ENCODE measurements around the gene EYS.

DNA sequence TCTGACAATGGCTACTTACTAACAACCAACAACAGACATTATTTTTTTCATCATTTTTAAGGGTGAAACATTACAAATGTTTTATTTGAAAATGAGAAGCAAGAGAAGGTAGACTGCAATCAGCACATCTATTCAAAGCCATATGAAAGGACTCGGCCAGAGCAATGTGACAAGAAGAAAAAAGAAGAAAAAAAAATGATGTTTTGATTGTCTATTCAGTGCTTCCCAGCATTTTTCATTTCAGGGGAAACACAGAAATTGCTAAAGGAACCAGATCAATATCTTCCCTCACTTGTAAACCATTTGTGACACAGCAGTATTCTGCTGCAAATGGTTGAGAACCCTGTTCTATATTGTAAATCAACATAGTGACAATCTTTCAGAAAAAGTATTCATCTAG is 270.7 kb downstream of the EYS start:
- TF ChIP-seq, protein P1, sequence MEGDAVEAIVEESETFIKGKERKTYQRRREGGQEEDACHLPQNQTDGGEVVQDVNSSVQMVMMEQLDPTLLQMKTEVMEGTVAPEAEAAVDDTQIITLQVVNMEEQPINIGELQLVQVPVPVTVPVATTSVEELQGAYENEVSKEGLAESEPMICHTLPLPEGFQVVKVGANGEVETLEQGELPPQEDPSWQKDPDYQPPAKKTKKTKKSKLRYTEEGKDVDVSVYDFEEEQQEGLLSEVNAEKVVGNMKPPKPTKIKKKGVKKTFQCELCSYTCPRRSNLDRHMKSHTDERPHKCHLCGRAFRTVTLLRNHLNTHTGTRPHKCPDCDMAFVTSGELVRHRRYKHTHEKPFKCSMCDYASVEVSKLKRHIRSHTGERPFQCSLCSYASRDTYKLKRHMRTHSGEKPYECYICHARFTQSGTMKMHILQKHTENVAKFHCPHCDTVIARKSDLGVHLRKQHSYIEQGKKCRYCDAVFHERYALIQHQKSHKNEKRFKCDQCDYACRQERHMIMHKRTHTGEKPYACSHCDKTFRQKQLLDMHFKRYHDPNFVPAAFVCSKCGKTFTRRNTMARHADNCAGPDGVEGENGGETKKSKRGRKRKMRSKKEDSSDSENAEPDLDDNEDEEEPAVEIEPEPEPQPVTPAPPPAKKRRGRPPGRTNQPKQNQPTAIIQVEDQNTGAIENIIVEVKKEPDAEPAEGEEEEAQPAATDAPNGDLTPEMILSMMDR (IDR thresholded peaks at IDR 0.05 in 2 of 3, conservative IDR thresholded peaks at IDR 0.05 in 1 of 3; ENCODE audit: borderline replicate concordance in 1 of 3, insufficient read depth in 1 of 3, low read depth in 2 of 3, low read length in 2 of 3): no peak
- TF ChIP-seq EGR1 (IDR thresholded peaks at IDR 0.05; ENCODE audit: low read depth): no peak
- TF ChIP-seq ELF1 (IDR thresholded peaks at IDR 0.05; ENCODE audit: borderline replicate concordance, low read depth): no peak
- no peak for TF ChIP-seq RAD21 (IDR thresholded peaks at IDR 0.05; ENCODE audit: low read depth)
- TF ChIP-seq, protein P2, sequence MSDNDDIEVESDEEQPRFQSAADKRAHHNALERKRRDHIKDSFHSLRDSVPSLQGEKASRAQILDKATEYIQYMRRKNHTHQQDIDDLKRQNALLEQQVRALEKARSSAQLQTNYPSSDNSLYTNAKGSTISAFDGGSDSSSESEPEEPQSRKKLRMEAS (IDR thresholded peaks at IDR 0.05): no peak
- TF ChIP-seq YY1 (IDR thresholded peaks at IDR 0.05; ENCODE audit: extremely low read depth, insufficient replicate concordance, low read depth, low read length): no peak
- no peak for TF ChIP-seq ZFX (IDR thresholded peaks at IDR 0.05)
